H4 (cell line): ENCODE data around the gene ITPRIP. TPM values are rescaled to one million over a fixed set of nuclear protein-coding genes. Genes with fewer than 3 reads are reported as not detected.

Experiments used
- DNase-seq: peaks from one replicate; pipeline ENCODE4 v3.0.0-alpha.2; 2015; ENCODE audit warnings: low spot score
- total RNA-seq: library from RNA; depleted of rRNA; stranded (reverse); fragments of >200 nt; shearing (Covaris generic); gene quantifications from 2 replicates; pipeline ENCODE4 v1.2.3, GENCODE V29; 2014; rRNA removed

Gene ITPRIP
- 1.3 and 3.3 TPM in 2 replicates for total RNA-seq

GRCh38 chr10:104337985-104338735, at the start of gene ITPRIP:
Gene ITPRIP (minus strand): TSS chr10:104338465. CDS start chr10:104316051, 22,414 bp downstream.
- peak; percentile 70 for DNase-seq

- no peak for DNase-seq
Observed at GRCh38 chr10:104387130-104387888, 49.0 kb upstream of the ITPRIP start.

- no peak for DNase-seq
Observed at GRCh38 chr10:104380336-104380735, 42.1 kb upstream of the ITPRIP start.

GRCh38 chr10:104376784-104377300, 38.6 kb upstream of the ITPRIP start:
- DNase-seq = no peak

- no peak for DNase-seq
Observed at GRCh38 chr10:104374591-104374990, 36.3 kb upstream of the ITPRIP start.

- no peak for DNase-seq
Observed at GRCh38 chr10:104371753-104372152, 33.5 kb upstream of the ITPRIP start.

GRCh38 chr10:104368381-104368780, 30.1 kb upstream of the ITPRIP start:
- DNase-seq = no peak

- no peak for DNase-seq
Observed at GRCh38 chr10:104367904-104368303, 29.6 kb upstream of the ITPRIP start.

- no peak for DNase-seq
Observed at GRCh38 chr10:104359811-104360210, 21.5 kb upstream of the ITPRIP start.

- DNase-seq = peak; percentile 74
Observed at GRCh38 chr10:104353325-104354048, 15.2 kb upstream of the ITPRIP start, which contains the start of gene CFAP58. Gene CFAP58 (plus strand): TSS chr10:104353833. CDS start chr10:104353898, 65 bp downstream.

GRCh38 chr10:104351919-104352318, 13.7 kb upstream of the ITPRIP start:
- no peak for DNase-seq

- DNase-seq = no peak
Observed at GRCh38 chr10:104351061-104351702, 12.9 kb upstream of the ITPRIP start.

- DNase-seq = peak; percentile 72
Observed at GRCh38 chr10:104350127-104350635, 11.9 kb upstream of the ITPRIP start.

- DNase-seq = peak; percentile 78
Observed at GRCh38 chr10:104349623-104350126, 11.4 kb upstream of the ITPRIP start.

- no peak for DNase-seq
Observed at GRCh38 chr10:104348601-104349000, 10.3 kb upstream of the ITPRIP start.

GRCh38 chr10:104347295-104348045, 9.2 kb upstream of the ITPRIP start:
- no peak for DNase-seq

- no peak for DNase-seq
Observed at GRCh38 chr10:104345941-104346340, 7.7 kb upstream of the ITPRIP start.

GRCh38 chr10:104345515-104345914, 7.2 kb upstream of the ITPRIP start:
- no peak for DNase-seq

- DNase-seq = no peak
Observed at GRCh38 chr10:104344219-104344618, 6.0 kb upstream of the ITPRIP start.

- DNase-seq = no peak
Observed at GRCh38 chr10:104342941-104343411, 4.7 kb upstream of the ITPRIP start.
